Spleen (tissue), 7 donors: ENCODE measurements around the gene SETD1A.

Source experiments
- POLR2A ChIP-seq, 3 donors: fragments of 450-650 bp; IDR thresholded peaks; one replicate each; pipeline ENCODE4 v1.5.1; 2017; ENCODE audit warnings: antibody characterized with exemption in 3 of 3, mild to moderate bottlenecking in 1 of 3
- POLR2AphosphoS5 ChIP-seq, 3 donors: sonication (generic); formaldehyde crosslinking; IDR thresholded peaks; one replicate each; pipeline ENCODE4 v1.5.1; 2017; ENCODE audit warnings: antibody characterized with exemption in 3 of 3
- TF ChIP-seq, protein P1 (sequence below), 11 experiments: fragments of 200-600 bp in 7 of 11; fragments of 450-650 bp in 4 of 11; sonication (generic) in 4 of 11; IDR thresholded peaks in 8 of 11; conservative IDR thresholded peaks in 3 of 11; 1 replicate in 7 of 11; 2 replicates in 4 of 11; pipeline versions ENCODE4 v1.4.0 to v1.8.0; 2016 to 2021; ENCODE audit warnings: antibody characterized with exemption in 11 of 11, inconsistent platforms in 4 of 11, mild to moderate bottlenecking in 1 of 11
- donor health status: DM: no; HTN: no; CAD: no; lungs with moderate emphysema.
- donor health status: DM: no; HTN: no; CAD: no.
- donor health status: DM: no; HTN: no; CAD: no.

DNA sequence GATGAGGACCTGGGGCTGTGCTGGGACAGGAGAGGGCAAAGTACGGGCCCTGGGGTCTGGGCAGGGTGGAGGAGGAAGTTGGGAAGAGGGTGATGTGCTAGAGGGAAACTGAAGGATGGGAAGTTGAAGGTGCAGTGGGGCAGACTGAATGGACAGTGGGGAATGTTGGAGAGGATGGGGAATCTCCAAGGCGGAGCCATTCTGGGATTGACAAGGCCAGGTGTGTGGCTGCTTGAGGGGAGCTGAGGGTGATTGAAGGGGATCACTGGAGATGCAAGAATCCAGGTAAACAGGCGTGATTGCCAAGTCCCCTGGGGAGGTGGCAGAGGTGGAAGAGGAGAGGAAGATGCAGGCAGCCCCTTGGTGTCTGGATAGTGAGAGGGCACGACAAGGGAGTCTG lies 18.9 kb downstream of the SETD1A start:
- TF ChIP-seq POLR2A (IDR thresholded peaks at IDR 0.05) = no peak
- TF ChIP-seq, protein P1, sequence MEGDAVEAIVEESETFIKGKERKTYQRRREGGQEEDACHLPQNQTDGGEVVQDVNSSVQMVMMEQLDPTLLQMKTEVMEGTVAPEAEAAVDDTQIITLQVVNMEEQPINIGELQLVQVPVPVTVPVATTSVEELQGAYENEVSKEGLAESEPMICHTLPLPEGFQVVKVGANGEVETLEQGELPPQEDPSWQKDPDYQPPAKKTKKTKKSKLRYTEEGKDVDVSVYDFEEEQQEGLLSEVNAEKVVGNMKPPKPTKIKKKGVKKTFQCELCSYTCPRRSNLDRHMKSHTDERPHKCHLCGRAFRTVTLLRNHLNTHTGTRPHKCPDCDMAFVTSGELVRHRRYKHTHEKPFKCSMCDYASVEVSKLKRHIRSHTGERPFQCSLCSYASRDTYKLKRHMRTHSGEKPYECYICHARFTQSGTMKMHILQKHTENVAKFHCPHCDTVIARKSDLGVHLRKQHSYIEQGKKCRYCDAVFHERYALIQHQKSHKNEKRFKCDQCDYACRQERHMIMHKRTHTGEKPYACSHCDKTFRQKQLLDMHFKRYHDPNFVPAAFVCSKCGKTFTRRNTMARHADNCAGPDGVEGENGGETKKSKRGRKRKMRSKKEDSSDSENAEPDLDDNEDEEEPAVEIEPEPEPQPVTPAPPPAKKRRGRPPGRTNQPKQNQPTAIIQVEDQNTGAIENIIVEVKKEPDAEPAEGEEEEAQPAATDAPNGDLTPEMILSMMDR (IDR thresholded peaks at IDR 0.05 in 8 of 11, conservative IDR thresholded peaks at IDR 0.05 in 3 of 11) = no peak
- TF ChIP-seq POLR2AphosphoS5 (IDR thresholded peaks at IDR 0.05) = no peak
